ENCODE measurements around the gene SFTPA1. TPM values are rescaled to one million over a fixed set of nuclear protein-coding genes. Genes with fewer than 3 reads are reported as not detected.
"Not testable (repeated sequence)": the region's sequence is repeated elsewhere in the genome, so short reads cannot be mapped to it uniquely, and the experiment has no call there.

The SFTPA1 gene
- total and polyA plus RNA-seq, 2 of the 13 experiments (the other 11 are each of a cell fraction or from before 2014, with no cell fraction given): not detected

DNA sequence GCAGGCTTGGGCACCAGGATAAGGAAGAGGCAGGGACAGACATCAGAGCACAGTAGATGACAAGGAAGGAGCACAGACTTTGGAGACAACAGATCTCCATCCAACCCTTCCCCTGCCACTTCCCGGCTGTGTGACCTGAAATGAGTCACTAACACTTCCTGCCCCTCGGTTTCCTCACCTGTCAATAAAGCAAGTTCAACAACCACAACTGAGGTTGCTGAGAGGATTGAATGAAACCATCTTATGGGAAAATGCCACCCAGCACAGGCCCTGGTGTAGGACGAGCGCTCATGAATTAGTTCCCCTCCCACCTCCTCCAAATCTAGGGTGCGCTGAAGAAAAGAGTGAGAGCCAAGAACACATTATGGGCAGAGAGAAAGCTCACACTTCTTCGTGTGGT lies 27.8 kb upstream of the SFTPA1 start:
- intact Hi-C loops (cut with micrococcal nuclease; ENCODE audit: unreplicated experiment); H4K20me1 ChIP-seq (ENCODE audit: insufficient read depth, low read length); DNase-seq (ENCODE audit: low spot score); ATAC-seq; H3K9ac ChIP-seq (ENCODE audit: insufficient read depth, low read depth, low read length); FAIRE-seq; H3K4me1 ChIP-seq (ENCODE audit: insufficient read depth, low read length); H3K27me3 ChIP-seq (ENCODE audit: control insufficient read depth in 1 of 2, insufficient read depth in 2 of 2, low read length in 2 of 2); BruUV-seq (replicated peaks); H2AFZ ChIP-seq (ENCODE audit: low read length); in situ Hi-C loops (cut with HindIII; ENCODE audit: extremely low pct_ligation_motif_present, low pct_unique_long_range_greater_than_20kb); H3K79me2 ChIP-seq (ENCODE audit: insufficient read depth, low read length); CTCF ChIA-PET (ENCODE audit: low intra/inter-chr PET ratio, low total read pairs); H3K27ac ChIP-seq (ENCODE audit: extremely low read length, insufficient read depth, low read length); H3K4me3 ChIP-seq (replicated peaks in 1 of 3; ENCODE audit: insufficient read depth in 1 of 3, low read depth in 2 of 3, low read length in 3 of 3); H3K36me3 ChIP-seq (replicated peaks in 1 of 2; ENCODE audit: control insufficient read depth in 1 of 2, insufficient read depth in 2 of 2, low read length in 2 of 2); H3K9me3 ChIP-seq (ENCODE audit: low read length); H3K4me2 ChIP-seq (ENCODE audit: low read depth, low read length); POLR2A ChIA-PET: not testable (repeated sequence)
- 25% methylated on average over 4 of the region's 6 CpGs for WGBS (ENCODE audit: low lambda C conversion rate)

DNA sequence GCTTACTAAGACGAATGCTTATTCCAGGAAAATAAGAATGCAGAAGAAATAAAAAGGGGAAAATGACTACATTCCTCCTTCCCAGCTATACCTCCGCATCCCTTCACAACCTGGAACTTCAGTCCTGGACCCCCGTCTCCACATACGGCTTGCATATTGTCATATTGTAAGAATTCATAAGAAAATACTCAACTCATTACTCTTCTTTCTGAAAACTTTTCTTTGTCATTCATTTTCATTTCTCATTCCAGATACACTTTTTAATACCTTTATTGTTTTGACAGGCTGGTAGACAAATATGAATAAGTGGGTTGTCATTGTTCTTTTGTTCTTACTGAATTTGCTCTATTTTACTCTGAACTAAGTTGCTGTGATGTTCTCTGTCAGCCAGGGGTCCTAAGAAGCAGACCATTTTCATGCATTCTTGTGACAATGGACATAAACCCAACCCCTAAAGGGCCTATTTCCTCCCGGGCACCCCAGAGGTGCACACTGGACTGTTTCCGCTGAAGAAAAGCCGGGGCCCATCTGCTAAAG lies 27.2 kb upstream of the SFTPA1 start:
- in situ Hi-C loops (cut with HindIII; ENCODE audit: extremely low pct_ligation_motif_present, low pct_unique_long_range_greater_than_20kb): no loop called here
- ATAC-seq (no peak), DNase-seq (ENCODE audit: low spot score) (no peak), FAIRE-seq (no peak)
- Histone ChIP-seq H3K36me3 (replicated peaks in 1 of 2; ENCODE audit: control insufficient read depth in 1 of 2, insufficient read depth in 2 of 2, low read length in 2 of 2) (no peaks in the 10 kb centered on the region), H3K27me3 (ENCODE audit: control insufficient read depth in 1 of 2, insufficient read depth in 2 of 2, low read length in 2 of 2) (peaks cover under 1 to 1% of the 10 kb centered on the region in 2 experiments; a peak in 3 of 5 replicates), H3K9ac (ENCODE audit: insufficient read depth, low read depth, low read length) (no peak overlapping the region), H3K4me3 (replicated peaks in 1 of 3; ENCODE audit: insufficient read depth in 1 of 3, low read depth in 2 of 3, low read length in 3 of 3) (no peak overlapping the region), H4K20me1 (ENCODE audit: insufficient read depth, low read length) (no peaks in the 10 kb centered on the region), H3K4me1 (ENCODE audit: insufficient read depth, low read length) (no peaks in the 10 kb centered on the region), H3K9me3 (ENCODE audit: low read length) (no peaks in the 10 kb centered on the region), H3K4me2 (ENCODE audit: low read depth, low read length) (no peak overlapping the region), H2AFZ (ENCODE audit: low read length) (no peak overlapping the region), H3K27ac (ENCODE audit: extremely low read length, insufficient read depth, low read length) (no peak overlapping the region), H3K79me2 (ENCODE audit: insufficient read depth, low read length) (no peaks in the 10 kb centered on the region)
- TF ChIP-seq MZF1 (CRISPR knock-in tag; IDR thresholded peaks at IDR 0.05; ENCODE audit: borderline replicate concordance) (no peak), WIZ (CRISPR knock-in tag; IDR thresholded peaks at IDR 0.05) (no peak), RFX3 (CRISPR knock-in tag; IDR thresholded peaks at IDR 0.05) (no peak), NFYB (CRISPR knock-in tag; IDR thresholded peaks at IDR 0.05) (no peak), DPF2 (CRISPR knock-in tag; IDR thresholded peaks at IDR 0.05; ENCODE audit: borderline replicate concordance, low read depth) (no peak), PHF5A (CRISPR knock-in tag; IDR thresholded peaks at IDR 0.05; ENCODE audit: low read depth, unreplicated experiment) (no peak), ZNF225 (CRISPR knock-in tag; IDR thresholded peaks at IDR 0.05) (no peak), HNRNPUL1 (IDR thresholded peaks at IDR 0.05; ENCODE audit: low read depth, low read length) (no peak), MXD4 (CRISPR knock-in tag; IDR thresholded peaks at IDR 0.05) (no peak)
- TF ChIP-seq, protein P1, sequence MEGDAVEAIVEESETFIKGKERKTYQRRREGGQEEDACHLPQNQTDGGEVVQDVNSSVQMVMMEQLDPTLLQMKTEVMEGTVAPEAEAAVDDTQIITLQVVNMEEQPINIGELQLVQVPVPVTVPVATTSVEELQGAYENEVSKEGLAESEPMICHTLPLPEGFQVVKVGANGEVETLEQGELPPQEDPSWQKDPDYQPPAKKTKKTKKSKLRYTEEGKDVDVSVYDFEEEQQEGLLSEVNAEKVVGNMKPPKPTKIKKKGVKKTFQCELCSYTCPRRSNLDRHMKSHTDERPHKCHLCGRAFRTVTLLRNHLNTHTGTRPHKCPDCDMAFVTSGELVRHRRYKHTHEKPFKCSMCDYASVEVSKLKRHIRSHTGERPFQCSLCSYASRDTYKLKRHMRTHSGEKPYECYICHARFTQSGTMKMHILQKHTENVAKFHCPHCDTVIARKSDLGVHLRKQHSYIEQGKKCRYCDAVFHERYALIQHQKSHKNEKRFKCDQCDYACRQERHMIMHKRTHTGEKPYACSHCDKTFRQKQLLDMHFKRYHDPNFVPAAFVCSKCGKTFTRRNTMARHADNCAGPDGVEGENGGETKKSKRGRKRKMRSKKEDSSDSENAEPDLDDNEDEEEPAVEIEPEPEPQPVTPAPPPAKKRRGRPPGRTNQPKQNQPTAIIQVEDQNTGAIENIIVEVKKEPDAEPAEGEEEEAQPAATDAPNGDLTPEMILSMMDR (CRISPR knock-in tag; IDR thresholded peaks at IDR 0.05): no peak
- POLR2A ChIA-PET: no interaction called here
- 43% methylated on average over 7 of the region's 7 CpGs for WGBS (ENCODE audit: low lambda C conversion rate)
- intact Hi-C loops (cut with micrococcal nuclease; ENCODE audit: unreplicated experiment): no loop called here
- BruUV-seq (replicated peaks): no TSS peak
- CTCF ChIA-PET (ENCODE audit: low intra/inter-chr PET ratio, low total read pairs): no interaction called here
